ENCODE data around the gene AKAP17A.
"Not testable (repeated sequence)": the region's sequence is repeated elsewhere in the genome, so short reads cannot be mapped to it uniquely, and the experiment has no call there.

The AKAP17A gene

DNA sequence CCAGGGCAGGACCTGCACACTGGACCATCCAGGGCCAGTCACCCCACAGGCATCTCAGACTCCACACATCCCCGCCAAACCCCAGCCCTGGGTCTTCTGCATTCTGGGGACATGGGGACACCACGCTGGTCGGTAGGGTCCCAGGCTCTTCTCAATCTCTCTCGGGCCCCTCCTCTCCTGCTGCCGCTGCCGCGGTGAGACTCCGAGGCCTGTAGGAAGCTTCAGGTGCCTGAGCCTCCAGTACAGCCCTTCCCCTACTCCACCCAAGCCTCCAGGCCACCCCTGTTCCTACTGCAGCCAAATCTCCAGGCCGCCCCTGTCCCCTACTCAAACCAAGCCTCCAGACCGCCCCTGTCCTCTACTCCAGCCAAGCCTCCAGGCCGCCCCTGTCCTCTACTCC, 17.9 kb downstream of the AKAP17A start:
- no peak for DNase-seq

DNA sequence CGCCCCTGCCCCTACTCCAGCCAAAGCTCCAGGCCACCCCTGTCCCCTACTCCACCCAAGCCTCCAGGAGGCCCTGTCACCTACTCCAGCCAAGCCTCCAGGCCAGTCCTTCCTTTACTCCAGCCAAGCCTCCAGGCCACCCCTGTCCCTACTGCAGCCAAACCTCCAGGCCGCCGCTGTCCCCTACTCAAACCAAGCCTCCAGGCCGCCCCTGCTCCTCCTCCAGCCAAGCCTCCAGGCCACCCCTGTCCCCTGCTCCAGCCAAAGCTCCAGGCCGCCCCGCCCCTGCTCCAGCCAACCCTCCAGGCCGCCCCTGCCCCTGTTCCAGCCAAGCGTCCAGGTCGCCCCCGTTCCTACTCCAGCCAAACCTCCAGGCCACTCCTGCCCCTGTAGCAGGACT, 18.4 kb downstream of the AKAP17A start:
- no peak for DNase-seq

DNA sequence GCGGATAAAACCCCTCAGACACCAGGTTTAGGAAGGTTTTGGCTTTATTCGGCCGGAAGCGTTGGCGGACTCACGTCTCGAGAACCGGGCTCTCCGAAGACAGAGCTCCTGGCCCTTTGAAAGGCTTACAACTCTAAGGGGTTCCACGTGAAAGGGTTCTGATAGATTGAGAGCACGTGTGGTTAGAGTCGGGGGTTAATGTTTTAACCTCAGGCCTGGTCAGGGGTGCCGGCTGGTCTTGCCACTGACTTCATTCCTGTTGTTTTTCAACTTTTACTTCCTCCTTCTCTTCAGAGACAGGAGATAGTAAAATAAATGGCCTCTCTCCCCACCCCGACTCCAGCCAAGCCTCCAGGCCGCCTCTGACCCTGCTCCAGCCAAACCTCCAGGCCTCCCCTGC, 18.8 kb downstream of the AKAP17A start:
- DNase-seq: no peak

DNA sequence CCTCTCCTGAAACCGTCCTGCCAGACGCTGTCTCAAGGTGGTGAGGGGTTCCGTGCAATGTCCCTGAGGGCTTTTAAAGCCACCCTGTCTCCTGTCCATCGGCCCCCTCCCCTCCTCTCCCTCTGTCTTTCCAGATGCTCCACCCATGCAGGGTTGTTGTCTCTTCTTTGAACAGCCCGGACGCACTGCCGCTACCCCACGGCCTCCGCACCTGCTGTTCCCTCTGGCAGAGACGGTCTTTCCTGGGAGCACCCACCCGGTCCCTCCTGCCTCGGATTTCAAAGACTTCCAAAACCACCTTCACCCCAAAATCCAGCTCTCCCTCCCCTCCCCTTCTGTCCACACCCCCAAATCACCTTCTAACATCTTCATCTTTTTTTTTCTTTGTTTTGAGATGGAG, 19.3 kb downstream of the AKAP17A start:
- DNase-seq: no peak

DNA sequence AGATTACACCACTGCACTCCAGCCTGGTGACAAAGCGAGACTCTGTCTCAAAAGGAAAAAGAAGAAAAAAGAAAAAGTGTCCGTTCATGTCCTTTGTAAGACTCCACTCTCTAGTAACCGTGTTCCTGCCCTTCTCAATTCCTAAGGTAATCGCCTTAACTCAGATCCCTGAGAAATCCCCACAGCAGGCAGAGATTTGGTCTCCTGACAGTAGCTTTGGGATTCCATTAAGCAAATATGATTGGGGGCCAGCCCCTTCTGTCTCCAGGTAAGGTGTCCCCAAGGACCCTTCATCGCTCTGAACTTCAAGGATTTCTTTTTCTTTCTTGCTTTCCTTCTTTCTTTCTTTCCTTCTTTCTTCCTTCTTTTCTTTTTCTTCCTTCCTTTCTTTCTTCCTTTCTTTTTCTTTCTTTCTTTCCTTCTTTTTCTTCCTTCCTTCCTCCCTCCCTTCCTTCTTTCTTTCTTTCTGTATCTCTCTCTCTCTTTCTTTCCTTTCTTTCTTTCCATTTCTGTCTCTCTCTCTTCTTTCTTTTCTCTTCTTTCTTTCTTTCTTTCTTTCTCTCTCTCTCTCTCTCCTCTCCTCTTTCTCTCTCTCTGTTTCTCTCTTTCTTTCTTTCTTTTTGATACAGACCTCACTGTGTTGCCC, 21.4 kb downstream of the AKAP17A start:
- no peak for DNase-seq

DNA sequence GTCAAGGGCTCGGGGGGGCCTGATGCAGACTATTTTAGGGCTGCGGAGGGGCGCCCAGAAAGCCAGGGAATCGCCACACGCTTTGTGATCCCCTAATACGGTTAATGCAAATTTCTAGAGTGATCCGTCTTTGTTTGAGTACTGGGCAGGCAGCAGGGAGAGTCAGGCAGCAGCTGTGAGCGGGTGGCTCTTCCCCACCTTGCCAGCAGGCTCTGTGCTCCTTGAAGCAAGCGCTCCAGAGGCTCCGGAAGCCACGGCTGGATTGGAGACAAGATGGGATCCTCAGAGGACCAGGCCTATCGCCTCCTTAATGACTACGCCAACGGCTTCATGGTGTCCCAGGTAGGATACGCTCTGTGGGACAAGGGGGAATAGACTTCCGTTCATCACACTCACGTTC, 23.5 kb downstream of the AKAP17A start, which contains the start of gene ASMT:
Gene ASMT (plus strand): TSS at position 133 of the 400 bp plus-strand sequence. CDS start 141 bp downstream, at position 274.
- DNase-seq: no peak

DNA sequence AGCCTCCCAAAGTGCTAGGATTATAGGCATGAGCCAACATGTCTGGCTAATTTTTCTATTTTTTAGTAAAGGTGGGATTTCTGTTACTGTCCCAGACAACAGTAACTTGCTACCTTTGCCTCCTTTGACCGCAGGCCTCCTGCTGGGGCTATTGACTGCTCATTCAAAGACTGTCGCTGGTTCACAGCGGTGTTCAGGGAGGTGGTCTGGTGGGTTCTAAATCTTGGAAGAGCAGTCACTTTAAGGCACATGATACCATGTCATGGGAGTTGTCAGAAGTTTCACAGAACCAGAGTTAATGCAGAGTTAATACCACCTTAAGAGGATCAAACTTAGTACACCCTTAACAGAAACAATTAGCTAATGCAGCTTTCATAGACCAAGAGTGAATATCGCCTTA, 27.3 kb downstream of the AKAP17A start:
- no peak for DNase-seq

DNA sequence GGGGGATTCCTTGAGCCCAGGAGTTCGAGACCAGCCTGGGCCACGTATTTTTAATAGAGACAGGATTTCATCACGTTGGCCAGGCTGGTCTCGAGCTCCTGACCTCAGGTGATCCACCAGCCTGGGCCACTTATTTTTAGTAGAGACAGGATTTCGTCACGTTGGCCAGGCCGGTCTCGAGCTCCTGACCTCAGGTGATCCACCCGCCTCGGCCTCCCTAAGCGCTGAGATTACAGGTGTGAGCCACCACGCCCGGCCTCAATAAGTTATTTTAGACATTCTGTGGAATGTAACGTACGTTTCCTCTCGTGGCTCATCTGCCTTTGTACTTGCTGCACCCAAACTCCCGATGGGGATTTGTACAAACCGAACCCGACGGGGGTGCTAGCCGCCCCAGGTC, 32.3 kb downstream of the AKAP17A start:
- no peak for DNase-seq

DNA sequence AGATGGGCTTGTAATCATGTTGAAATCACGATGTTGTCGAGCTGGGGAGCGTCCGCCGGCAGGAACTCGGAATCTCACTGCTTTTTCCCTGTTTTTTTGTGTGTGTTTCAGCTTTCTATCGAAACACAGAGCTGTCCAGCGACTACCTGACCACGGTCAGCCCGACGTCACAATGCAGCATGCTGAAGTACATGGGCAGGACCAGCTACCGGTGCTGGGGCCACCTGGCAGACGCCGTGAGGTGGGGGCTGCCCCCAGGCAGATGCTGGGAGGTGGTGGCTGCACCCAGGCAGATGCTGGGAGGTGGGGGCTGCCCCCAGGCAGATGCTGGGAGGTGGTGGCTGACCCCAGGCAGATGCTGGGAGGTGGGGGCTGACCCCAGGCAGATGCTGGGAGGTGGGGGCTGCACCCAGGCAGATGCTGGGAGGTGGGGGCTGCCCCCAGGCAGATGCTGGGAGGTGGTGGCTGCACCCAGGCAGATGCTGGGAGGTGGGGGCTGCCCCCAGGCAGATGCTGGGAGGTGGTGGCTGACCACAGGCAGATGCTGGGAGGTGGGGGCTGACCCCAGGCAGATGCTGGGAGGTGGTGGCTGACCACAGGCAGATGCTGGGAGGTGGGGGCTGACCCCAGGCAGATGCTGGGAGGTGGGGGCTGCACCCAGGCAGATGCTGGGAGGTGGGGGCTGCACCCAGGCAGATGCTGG, 32.9 kb downstream of the AKAP17A start:
- not testable (repeated sequence) for DNase-seq

DNA sequence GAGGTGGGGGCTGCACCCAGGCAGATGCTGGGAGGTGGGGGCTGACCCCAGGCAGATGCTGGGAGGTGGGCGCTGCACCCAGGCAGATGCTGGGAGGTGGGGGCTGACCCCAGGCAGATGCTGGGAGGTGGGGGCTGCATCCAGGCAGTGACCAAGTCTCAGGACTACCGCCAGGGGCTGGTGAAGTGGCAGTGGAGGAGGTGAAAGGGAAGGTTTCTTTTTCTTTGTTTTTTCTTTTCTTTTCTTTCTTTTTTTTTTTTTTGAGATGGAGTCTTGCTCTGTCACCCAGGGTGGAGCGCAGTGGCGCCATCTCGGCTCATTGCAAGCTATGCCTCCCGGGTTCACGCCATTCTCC, 33.4 kb downstream of the AKAP17A start:
- not testable (repeated sequence) for DNase-seq

DNA sequence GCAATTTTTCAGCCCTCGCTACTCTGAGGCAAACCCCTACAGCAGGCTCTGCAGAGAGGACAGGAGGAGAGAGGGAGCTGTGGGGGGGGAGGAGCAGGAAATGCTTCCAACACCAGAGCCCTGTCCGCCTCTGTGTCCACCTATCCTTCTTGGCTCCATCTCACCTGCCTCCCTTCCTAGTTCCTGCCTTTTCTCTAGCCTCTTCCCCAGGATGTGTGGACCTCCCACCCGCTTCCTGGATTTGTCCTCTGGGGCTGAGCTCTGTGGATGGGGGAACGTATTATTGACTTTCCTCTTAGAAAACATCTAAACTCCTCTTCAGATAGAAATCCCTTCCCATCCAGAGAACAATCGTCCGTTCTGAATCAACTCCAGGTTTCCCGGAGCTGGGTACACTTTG, 37.8 kb downstream of the AKAP17A start:
- DNase-seq: no peak

DNA sequence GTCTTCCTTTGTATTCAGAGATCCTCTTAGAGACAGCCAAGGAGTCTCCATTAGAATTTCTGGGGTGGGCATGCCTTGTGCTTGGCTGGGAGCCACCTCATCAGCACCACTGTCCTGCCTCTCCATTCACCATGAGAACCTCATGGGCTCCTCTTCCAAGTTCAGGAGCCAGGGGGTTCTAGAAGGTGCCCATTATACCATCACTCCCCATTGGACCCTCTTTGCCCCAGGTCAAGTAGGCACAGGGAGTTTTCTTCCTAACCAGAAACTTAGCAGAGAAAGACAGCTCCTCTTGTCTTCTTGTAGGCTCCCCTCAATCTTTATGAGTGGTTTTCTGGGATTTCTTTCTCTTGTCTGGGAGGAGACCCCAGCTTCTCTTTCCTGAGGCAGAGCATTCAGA, 54.6 kb downstream of the AKAP17A start:
- no peak for DNase-seq

DNA sequence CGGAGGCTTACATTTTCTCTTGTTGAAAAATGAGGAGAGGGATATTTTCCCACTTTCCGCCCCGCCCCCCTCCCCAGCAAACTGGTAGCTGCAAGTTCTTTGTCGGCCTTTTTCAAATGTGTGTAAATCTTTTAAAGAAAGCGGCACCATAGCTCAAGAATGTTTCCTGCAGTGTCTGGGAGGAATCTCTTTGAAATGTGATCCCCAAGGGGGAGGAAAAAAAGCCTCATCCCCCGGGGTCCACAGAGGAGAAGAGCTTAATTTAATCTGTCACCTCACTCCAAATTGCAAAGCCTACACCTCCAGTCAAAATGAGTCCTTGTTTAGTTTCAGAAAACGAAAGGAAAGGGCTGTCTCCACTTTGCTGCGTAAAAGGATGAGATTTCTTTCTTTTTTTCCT, 58.2 kb downstream of the AKAP17A start:
- no peak for DNase-seq

All from CD4-positive, alpha-beta T cell treated with Interleukin-10 for 1 hour (primary cell).